ENCODE measurements around the gene ANAPC7.
"Not testable (repeated sequence)": the region's sequence is repeated elsewhere in the genome, so short reads cannot be mapped to it uniquely, and the experiment has no call there.

Gene ANAPC7

DNA sequence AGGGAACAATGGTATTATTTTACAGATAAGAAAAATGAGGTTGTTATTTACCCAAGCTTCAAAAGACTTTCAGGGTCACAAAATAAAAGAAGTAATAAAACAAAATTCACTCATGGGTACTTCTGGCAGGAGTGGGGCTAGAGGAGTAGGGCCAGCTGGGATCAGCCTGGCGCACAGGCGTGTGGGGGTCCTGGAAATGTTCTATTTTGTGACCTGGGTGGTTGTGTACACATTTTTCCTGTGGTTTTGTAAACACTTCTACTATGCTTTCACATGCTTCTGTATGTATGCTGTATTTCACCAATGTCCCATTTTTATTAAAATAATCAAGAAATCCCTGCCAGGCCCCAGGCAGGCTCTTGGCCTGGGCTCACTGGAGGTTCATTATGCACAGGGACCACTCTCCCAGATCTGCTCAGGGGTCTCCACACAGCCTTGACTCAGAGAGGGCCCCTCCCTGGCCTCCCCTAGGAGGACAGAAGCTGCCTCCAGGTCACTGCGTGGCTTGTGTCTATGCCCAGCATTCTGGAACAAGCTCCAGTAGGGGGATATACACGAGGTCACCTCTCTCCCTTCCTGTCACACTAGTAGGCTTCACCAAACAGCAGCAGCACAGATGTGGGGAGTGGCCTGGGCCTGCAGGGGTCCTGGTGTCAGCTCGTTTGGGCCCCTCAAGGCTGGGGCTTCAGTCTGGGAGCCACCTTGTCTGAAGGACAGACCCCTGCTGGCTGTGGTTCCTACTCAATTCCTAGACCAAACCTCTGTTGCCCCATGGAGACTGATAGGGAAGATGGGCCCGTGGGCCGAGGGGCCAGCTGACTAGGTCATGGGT, 37.8 kb downstream of the ANAPC7 start:
- Histone ChIP-seq H3K4me2 (ENCODE audit: low read length) (no peak overlapping the region), H3K27me3 (ENCODE audit: control insufficient read depth, insufficient read depth, low read length) (no peaks in the 10 kb centered on the region), H3K79me2 (no peaks in the 10 kb centered on the region), H3K9ac (no peak overlapping the region), H3K4me1 (no peaks in the 10 kb centered on the region), H3K4me3 (ENCODE audit: low read depth, low read length) (no peak overlapping the region), H3K9me3 (ENCODE audit: control insufficient read depth, low read length) (no peaks in the 10 kb centered on the region), H3K27ac (no peak overlapping the region), H3K36me3 (ENCODE audit: control insufficient read depth, insufficient read depth, low read length) (no peaks in the 10 kb centered on the region), H2AFZ (no peak overlapping the region)
- TF ChIP-seq, protein P1, sequence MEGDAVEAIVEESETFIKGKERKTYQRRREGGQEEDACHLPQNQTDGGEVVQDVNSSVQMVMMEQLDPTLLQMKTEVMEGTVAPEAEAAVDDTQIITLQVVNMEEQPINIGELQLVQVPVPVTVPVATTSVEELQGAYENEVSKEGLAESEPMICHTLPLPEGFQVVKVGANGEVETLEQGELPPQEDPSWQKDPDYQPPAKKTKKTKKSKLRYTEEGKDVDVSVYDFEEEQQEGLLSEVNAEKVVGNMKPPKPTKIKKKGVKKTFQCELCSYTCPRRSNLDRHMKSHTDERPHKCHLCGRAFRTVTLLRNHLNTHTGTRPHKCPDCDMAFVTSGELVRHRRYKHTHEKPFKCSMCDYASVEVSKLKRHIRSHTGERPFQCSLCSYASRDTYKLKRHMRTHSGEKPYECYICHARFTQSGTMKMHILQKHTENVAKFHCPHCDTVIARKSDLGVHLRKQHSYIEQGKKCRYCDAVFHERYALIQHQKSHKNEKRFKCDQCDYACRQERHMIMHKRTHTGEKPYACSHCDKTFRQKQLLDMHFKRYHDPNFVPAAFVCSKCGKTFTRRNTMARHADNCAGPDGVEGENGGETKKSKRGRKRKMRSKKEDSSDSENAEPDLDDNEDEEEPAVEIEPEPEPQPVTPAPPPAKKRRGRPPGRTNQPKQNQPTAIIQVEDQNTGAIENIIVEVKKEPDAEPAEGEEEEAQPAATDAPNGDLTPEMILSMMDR (IDR thresholded peaks at IDR 0.05), result no peak

DNA sequence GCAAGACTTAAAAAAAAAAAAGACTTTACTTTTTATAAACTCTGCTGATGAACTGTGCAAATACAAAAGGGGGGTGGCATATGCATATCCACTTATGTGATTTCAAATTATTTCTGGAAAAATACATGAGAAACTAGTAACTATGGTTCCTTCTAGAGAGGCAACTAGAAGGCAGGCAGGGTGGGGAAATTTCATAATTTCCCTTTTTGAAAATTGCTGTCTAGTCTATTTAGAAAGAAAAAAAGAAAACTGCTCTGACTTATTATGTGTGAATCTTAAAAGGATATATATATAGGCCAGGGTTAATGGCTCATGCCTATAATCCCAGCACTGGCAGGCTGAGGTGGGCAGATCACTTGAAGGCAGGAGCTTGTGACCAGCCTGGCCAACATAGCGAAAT, 42.3 kb downstream of the ANAPC7 start:
- Histone ChIP-seq H3K9ac (no peak overlapping the region), H2AFZ (no peak overlapping the region), H3K4me3 (ENCODE audit: low read depth, low read length) (no peak overlapping the region), H3K36me3 (ENCODE audit: control insufficient read depth, insufficient read depth, low read length) (no peaks in the 10 kb centered on the region), H3K4me2 (ENCODE audit: low read length) (no peak overlapping the region), H3K4me1 (no peaks in the 10 kb centered on the region), H3K79me2 (no peaks in the 10 kb centered on the region), H3K27me3 (ENCODE audit: control insufficient read depth, insufficient read depth, low read length) (no peaks in the 10 kb centered on the region), H3K9me3 (ENCODE audit: control insufficient read depth, low read length) (no peaks in the 10 kb centered on the region), H3K27ac (no peak overlapping the region)
- TF ChIP-seq, protein P1 (IDR thresholded peaks at IDR 0.05), result no peak

DNA sequence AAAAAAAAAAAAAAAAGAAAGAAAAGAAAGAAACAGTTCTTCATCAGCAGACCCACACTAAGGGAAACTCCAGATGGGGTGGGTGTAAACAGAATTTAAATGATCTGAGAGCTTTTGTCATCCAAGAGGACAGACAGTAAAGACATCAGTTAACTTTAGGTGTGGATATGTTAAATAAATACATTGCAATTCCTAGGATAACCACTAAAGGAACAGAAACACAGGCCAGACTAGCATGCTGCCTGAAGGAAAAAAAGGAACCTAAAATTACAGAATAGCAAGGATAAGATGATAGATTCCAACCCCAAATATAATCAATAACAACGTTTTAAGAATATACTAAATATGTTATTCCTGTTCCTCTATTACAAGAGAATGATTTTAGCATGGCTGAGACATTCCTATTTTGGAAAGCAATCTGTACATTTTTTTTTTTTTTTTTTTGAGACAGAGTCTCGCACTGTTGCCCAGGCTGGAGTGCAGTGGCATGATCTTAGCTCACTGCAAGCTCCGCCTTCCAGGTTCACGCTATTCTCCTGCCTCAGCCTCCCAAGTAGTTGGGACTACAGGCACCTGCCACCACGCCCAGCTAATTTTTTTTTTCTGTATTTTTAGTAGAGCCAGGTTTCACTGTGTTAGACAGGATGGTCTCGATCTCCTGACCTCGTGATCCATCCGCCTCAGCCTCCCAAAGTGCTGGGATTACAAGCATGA, 45.0 kb downstream of the ANAPC7 start:
- not testable (repeated sequence) for H2AFZ ChIP-seq; H3K27ac ChIP-seq; H3K79me2 ChIP-seq; H3K27me3 ChIP-seq (ENCODE audit: control insufficient read depth, insufficient read depth, low read length); H3K4me2 ChIP-seq (ENCODE audit: low read length); H3K36me3 ChIP-seq (ENCODE audit: control insufficient read depth, insufficient read depth, low read length); H3K9ac ChIP-seq; H3K4me1 ChIP-seq; H3K4me3 ChIP-seq (ENCODE audit: low read depth, low read length); H3K9me3 ChIP-seq (ENCODE audit: control insufficient read depth, low read length)

DNA sequence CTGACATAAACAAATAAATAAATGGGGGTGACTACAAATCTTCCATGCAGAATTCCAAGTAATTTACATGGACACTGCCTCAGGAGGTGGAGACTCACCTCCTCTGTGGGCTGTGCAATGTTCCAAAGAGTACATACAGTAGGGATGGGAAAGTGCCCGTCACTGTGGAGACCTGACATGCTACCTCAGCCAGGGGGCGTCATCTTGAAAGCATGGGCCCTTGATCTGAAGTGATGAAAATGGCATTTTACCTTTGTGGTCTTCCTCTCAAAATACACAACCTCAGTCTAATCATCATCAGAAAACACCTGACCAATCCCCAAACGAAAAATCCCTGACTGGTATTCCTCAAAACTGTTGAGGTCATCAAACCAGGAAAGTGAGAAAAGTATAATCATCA, 48.4 kb downstream of the ANAPC7 start:
- Histone ChIP-seq H3K9ac (no peak overlapping the region), H3K4me3 (ENCODE audit: low read depth, low read length) (no peak overlapping the region), H3K79me2 (no peaks in the 10 kb centered on the region), H3K9me3 (ENCODE audit: control insufficient read depth, low read length) (no peaks in the 10 kb centered on the region), H2AFZ (no peak overlapping the region), H3K27me3 (ENCODE audit: control insufficient read depth, insufficient read depth, low read length) (no peaks in the 10 kb centered on the region), H3K4me1 (no peaks in the 10 kb centered on the region), H3K36me3 (ENCODE audit: control insufficient read depth, insufficient read depth, low read length) (no peaks in the 10 kb centered on the region), H3K27ac (no peak overlapping the region), H3K4me2 (ENCODE audit: low read length) (no peak overlapping the region)
- TF ChIP-seq, protein P1 (IDR thresholded peaks at IDR 0.05), result no peak

DNA sequence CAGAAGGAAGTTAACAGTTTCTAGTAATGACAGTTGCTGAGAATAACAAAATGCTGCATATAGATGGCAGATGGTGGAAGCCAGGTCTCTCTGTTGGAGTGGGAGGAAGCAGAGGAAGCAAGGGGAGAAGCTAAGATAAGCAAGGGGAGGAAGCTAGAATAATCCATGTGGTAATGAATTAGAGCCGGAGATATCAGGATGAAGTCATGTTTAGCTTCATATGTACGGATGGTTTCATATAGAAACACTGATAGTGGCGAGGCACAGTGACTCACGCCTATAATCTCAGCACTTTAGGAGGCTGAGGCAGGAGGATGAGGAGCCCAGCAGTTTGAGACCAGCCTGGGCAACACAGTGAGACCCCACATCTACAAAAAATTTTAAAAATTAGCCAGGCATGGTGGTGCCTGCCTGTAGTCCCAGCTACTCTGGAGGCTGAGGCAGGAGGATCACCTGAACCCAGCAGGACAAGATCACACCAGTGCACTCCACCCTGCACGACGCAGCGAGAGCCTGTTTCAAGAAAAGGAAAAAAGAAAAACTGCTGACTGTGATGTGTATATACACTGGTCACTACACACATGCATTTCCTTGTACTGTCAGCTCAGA, 49.2 kb downstream of the ANAPC7 start:
- no peaks in the 10 kb centered on the region for H3K4me1 ChIP-seq
- no peak overlapping the region for H3K27ac ChIP-seq
- no peak overlapping the region for H3K4me3 ChIP-seq (ENCODE audit: low read depth, low read length)
- H3K4me2 ChIP-seq (ENCODE audit: low read length), result no peak overlapping the region
- H3K9me3 ChIP-seq (ENCODE audit: control insufficient read depth, low read length), result no peaks in the 10 kb centered on the region
- TF ChIP-seq, protein P1 (IDR thresholded peaks at IDR 0.05), result no peak
- no peak overlapping the region for H3K9ac ChIP-seq
- H3K27me3 ChIP-seq (ENCODE audit: control insufficient read depth, insufficient read depth, low read length), result no peaks in the 10 kb centered on the region
- no peaks in the 10 kb centered on the region for H3K79me2 ChIP-seq
- no peak overlapping the region for H2AFZ ChIP-seq
- no peaks in the 10 kb centered on the region for H3K36me3 ChIP-seq (ENCODE audit: control insufficient read depth, insufficient read depth, low read length)
